Lower leg skin (tissue), 4 donors: ENCODE measurements around the gene ATF2. TPM values are rescaled to one million over a fixed set of nuclear protein-coding genes. Genes with fewer than 3 reads are reported as not detected.

Experiments used
- DNase-seq, 2 donors: peaks; one replicate each; pipeline ENCODE4 v3.0.0-alpha.2; 2019; ENCODE audit warnings: low spot score in 2 of 2
- H3K4me3 ChIP-seq: fragments of 200-600 bp; sonication (generic); 2 replicates; pipeline ENCODE4 v1.5.1; 2017; ENCODE audit warnings: mild to moderate bottlenecking, low read depth; ENCODE audit not compliant: poor library complexity, severe bottlenecking
- POLR2A ChIP-seq, 2 donors: fragments of 450-650 bp; IDR thresholded peaks; one replicate each; pipeline ENCODE4 v1.6.1; 2016 to 2017; ENCODE audit warnings: antibody characterized with exemption in 2 of 2, mild to moderate bottlenecking in 1 of 2, moderate library complexity in 1 of 2
- WGBS, 2 donors: methylation state at CpG; one replicate each; pipeline ENCODE4 v1.1.5; 2018; 5-methylcytosine and 5-hydroxymethylcytosine counted together
- intact Hi-C: fragments of 100-400 bp; cut with DNase I; formaldehyde crosslinking; loops from one replicate; pipeline ENCODE4 v1.15.0; 2023; ENCODE audit warnings: low total_unique reads
- total RNA-seq, 4 donors: library from RNA; depleted of rRNA; stranded (reverse); fragments of >200 nt; gene quantifications; one replicate each; pipeline ENCODE4 v1.1.0, GENCODE V29; 2016
- TF ChIP-seq, protein P1 (sequence below), 3 donors: fragments of 450-650 bp; IDR thresholded peaks; one replicate each; pipeline ENCODE4 v1.5.1; 2016; ENCODE audit warnings: antibody characterized with exemption in 3 of 3, mild to moderate bottlenecking in 3 of 3, moderate library complexity in 2 of 3

ATF2 gene
- total RNA-seq, 4 donors from 2014 or later: 19.1 to 24.5 (median 21.5) TPM

DNA sequence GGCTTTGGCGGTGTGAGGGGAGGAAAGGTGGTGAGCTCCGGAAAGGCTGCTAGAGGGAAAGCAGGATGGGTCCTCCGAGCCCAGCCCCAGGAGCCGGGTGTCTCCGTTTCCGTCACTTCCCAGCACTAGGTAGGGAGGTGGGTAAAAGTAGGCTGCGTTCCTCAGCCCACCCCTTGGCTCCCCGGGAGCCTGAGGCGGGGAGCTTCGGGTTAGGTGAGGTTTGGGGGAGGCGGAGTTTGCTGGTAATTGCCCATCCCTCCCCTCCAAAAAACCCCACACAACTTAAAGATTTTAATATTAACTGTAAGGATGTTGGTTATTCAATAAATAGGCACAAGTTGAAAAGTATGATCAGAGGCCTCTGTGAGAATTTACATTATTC lies 552 bp upstream of the ATF2 start:
- TF ChIP-seq, protein P1, sequence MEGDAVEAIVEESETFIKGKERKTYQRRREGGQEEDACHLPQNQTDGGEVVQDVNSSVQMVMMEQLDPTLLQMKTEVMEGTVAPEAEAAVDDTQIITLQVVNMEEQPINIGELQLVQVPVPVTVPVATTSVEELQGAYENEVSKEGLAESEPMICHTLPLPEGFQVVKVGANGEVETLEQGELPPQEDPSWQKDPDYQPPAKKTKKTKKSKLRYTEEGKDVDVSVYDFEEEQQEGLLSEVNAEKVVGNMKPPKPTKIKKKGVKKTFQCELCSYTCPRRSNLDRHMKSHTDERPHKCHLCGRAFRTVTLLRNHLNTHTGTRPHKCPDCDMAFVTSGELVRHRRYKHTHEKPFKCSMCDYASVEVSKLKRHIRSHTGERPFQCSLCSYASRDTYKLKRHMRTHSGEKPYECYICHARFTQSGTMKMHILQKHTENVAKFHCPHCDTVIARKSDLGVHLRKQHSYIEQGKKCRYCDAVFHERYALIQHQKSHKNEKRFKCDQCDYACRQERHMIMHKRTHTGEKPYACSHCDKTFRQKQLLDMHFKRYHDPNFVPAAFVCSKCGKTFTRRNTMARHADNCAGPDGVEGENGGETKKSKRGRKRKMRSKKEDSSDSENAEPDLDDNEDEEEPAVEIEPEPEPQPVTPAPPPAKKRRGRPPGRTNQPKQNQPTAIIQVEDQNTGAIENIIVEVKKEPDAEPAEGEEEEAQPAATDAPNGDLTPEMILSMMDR (IDR thresholded peaks at IDR 0.05): no peak
- TF ChIP-seq POLR2A (IDR thresholded peaks at IDR 0.05): no peak
- no peak for DNase-seq
- intact Hi-C loops: no loop called here
- 0 to 1% methylated on average over 11 of the region's 11 CpGs for WGBS, 2 donors
- peak overlapping the region; percentile 24 for H3K4me3 ChIP-seq

DNA sequence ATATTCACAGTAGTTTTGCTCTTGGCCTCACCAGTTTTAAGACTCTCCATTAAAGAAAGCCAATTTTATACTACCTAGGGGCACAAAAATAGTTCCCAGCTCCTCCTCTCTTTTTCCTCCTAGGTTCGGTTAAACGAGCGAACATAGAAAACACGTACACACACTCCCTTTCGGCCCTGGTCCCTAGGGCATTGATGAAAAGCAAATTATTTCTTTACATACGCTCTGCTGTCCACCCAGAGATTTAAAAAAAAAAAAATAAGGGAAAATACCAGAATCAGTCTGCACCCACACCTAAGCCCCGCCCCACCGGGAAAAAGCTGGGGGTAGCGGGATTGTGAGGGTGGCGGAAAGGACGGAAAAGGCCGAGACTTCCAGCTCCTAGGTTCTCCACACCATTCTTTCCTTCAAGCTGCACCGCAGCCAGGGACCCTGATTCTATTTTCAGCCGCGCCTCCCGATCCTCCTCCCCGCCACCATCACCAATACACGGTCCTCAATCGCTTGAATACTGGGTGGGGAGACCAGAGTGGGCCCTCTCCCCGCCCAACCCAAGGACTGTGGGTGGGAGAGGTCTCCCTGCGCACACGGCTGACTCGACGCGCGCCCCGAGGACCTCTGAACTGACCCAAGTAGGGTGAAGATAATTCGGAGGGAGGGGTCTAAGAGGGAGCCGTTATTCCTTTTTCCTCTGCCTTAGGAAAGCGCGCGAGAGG lies 769 bp downstream of the ATF2 start:
- intact Hi-C loops: no loop called here
- TF ChIP-seq, protein P1 (IDR thresholded peaks at IDR 0.05): no peak
- TF ChIP-seq POLR2A (IDR thresholded peaks at IDR 0.05): no peak
- H3K4me3 ChIP-seq: peak overlapping the region; percentile 97
- DNase-seq: peak; percentile 26 to 86
- WGBS, 2 donors: 0 to 1% methylated on average over 32 of the region's 32 CpGs

DNA sequence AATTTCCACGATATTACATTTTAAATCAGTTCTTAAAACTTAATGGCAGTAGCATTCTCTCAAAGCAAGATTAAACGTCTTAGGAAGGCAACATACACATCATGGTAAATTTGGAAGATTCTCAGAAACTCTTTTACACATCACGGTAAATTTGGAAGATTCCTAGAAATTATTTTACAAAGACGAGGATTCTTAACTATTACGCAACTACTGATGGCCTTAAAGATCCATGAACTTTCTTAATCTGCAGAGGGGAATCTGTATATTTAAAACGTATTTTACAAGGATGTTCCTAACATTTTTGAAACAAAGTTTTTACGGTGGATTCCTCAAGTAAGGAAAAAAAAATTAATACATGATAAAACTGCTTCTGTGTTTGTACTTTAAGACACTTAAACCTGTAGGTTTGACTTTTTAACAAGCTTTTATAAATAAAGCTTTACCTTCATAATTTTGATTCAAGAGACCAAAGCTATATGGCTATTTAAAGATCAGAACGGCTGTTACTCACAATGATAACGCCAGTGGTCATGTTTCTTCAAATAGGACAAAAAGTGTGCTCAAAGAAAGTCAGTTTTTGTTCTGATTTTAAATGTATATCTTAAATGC lies 1.7 kb downstream of the ATF2 start:
- H3K4me3 ChIP-seq: no peak overlapping the region
- 40 to 44% methylated on average over 9 of the region's 9 CpGs for WGBS, 2 donors
- TF ChIP-seq POLR2A (IDR thresholded peaks at IDR 0.05): no peak
- TF ChIP-seq, protein P1 (IDR thresholded peaks at IDR 0.05): no peak
- no peak for DNase-seq
- intact Hi-C loops: no loop called here

DNA sequence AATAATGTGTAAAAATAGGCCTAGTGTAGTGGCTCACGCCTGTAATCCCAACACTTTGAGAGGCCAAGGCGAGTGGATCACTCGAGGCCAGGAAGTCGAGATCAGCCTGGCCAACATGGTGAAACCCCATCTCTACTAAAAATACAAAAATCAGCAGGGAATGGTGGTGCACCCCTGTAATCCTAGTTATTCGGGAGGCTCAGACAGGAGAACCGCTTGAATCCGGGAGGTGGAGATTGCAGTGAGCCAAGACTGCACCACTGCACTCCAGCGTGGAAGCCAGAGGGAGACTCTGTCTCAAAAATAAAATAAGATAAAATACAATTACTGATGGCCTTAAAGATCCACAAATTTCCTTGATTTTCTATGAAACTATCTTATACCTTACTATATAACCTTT lies 3.8 kb downstream of the ATF2 start:
- DNase-seq: no peak
- TF ChIP-seq, protein P1 (IDR thresholded peaks at IDR 0.05): no peak
- intact Hi-C loops: no loop called here
- no peak overlapping the region for H3K4me3 ChIP-seq
- 96 to 97% methylated on average over 8 of the region's 8 CpGs for WGBS, 2 donors

DNA sequence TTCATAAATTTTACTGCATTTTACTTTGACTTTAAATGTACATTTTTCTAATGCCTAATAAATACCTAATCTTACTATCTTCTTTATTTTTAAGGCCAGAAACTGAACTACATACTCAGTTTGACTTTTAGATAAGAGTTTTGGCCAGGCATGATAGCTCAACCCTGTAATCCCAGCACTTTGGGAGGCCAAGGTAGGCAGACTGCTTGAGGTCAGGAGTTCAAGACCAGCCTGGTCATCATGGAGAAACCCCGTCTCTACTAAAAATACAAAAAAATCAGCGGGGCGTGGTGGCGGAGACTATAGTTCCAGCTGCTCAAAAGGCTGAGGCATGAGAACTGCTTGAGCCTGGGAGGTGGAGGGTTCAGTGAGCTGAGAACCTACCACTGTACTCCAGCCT lies 9.1 kb downstream of the ATF2 start:
- intact Hi-C loops: no loop called here
- no peak overlapping the region for H3K4me3 ChIP-seq
- no peak for DNase-seq
- 96 to 98% methylated on average over 4 of the region's 4 CpGs for WGBS, 2 donors
- TF ChIP-seq, protein P1 (IDR thresholded peaks at IDR 0.05): no peak
- no peak for TF ChIP-seq POLR2A (IDR thresholded peaks at IDR 0.05)
